ENCODE results near the gene KLF5.

Gene KLF5

GRCh38 chr13:73081256-73081915 is 22.6 kb downstream of the KLF5 start:
- no peak for DNase-seq (ENCODE audit: low read depth)
- no peak for TF ChIP-seq CTCF (conservative IDR thresholded peaks at IDR 0.05; ENCODE audit: control insufficient read depth, insufficient read depth, low read depth, low read length)
- H3K4me3 ChIP-seq (ENCODE audit: control insufficient read depth, low read depth, low read length): no peak overlapping the region

- TF ChIP-seq CTCF (conservative IDR thresholded peaks at IDR 0.05; ENCODE audit: control insufficient read depth, insufficient read depth, low read depth, low read length): no peak
- no peak overlapping the region for H3K4me3 ChIP-seq (ENCODE audit: control insufficient read depth, low read depth, low read length)
- no peak for DNase-seq (ENCODE audit: low read depth)
Observed at GRCh38 chr13:73082471-73082870, 23.7 kb downstream of the KLF5 start.

- TF ChIP-seq CTCF (conservative IDR thresholded peaks at IDR 0.05; ENCODE audit: control insufficient read depth, insufficient read depth, low read depth, low read length): no peak
- H3K4me3 ChIP-seq (ENCODE audit: control insufficient read depth, low read depth, low read length): no peak overlapping the region
- no peak for DNase-seq (ENCODE audit: low read depth)
Observed at GRCh38 chr13:73082895-73083294, 24.1 kb downstream of the KLF5 start.

GRCh38 chr13:73088332-73088935 is 29.6 kb downstream of the KLF5 start:
- no peak for DNase-seq (ENCODE audit: low read depth)
- TF ChIP-seq CTCF (conservative IDR thresholded peaks at IDR 0.05; ENCODE audit: control insufficient read depth, insufficient read depth, low read depth, low read length): no peak
- H3K4me3 ChIP-seq (ENCODE audit: control insufficient read depth, low read depth, low read length): no peak overlapping the region

GRCh38 chr13:73089213-73089612 is 30.4 kb downstream of the KLF5 start:
- H3K4me3 ChIP-seq (ENCODE audit: control insufficient read depth, low read depth, low read length): no peak overlapping the region
- no peak for DNase-seq (ENCODE audit: low read depth)
- no peak for TF ChIP-seq CTCF (conservative IDR thresholded peaks at IDR 0.05; ENCODE audit: control insufficient read depth, insufficient read depth, low read depth, low read length)

- TF ChIP-seq CTCF (conservative IDR thresholded peaks at IDR 0.05; ENCODE audit: control insufficient read depth, insufficient read depth, low read depth, low read length): no peak
- peak; percentile 80 for DNase-seq (ENCODE audit: low read depth)
Observed at GRCh38 chr13:73090116-73090822, 31.5 kb downstream of the KLF5 start.

More at GRCh38 chr13:73090116-73090822, 31.5 kb downstream of the KLF5 start:
- no peak overlapping the region for H3K4me3 ChIP-seq (ENCODE audit: control insufficient read depth, low read depth, low read length)

All from fibroblast of mammary gland (primary cell).